Stimulated activated CD4-positive, alpha-beta T cell treated with anti-CD3 and anti-CD28 coated beads, Interleukin-1b, Interleukin-23, amount 100 ng/mL, for 1 hour (primary cell): ENCODE measurements around the gene GLT6D1.
"Not testable (repeated sequence)": the region's sequence is repeated elsewhere in the genome, so short reads cannot be mapped to it uniquely, and the experiment has no call there.

Source experiments
- DNase-seq, 2 donors: peaks; one replicate each; pipeline ENCODE4 v3.0.0-alpha.2; 2020; ENCODE audit warnings: low read depth in 2 of 2

Gene GLT6D1

DNA sequence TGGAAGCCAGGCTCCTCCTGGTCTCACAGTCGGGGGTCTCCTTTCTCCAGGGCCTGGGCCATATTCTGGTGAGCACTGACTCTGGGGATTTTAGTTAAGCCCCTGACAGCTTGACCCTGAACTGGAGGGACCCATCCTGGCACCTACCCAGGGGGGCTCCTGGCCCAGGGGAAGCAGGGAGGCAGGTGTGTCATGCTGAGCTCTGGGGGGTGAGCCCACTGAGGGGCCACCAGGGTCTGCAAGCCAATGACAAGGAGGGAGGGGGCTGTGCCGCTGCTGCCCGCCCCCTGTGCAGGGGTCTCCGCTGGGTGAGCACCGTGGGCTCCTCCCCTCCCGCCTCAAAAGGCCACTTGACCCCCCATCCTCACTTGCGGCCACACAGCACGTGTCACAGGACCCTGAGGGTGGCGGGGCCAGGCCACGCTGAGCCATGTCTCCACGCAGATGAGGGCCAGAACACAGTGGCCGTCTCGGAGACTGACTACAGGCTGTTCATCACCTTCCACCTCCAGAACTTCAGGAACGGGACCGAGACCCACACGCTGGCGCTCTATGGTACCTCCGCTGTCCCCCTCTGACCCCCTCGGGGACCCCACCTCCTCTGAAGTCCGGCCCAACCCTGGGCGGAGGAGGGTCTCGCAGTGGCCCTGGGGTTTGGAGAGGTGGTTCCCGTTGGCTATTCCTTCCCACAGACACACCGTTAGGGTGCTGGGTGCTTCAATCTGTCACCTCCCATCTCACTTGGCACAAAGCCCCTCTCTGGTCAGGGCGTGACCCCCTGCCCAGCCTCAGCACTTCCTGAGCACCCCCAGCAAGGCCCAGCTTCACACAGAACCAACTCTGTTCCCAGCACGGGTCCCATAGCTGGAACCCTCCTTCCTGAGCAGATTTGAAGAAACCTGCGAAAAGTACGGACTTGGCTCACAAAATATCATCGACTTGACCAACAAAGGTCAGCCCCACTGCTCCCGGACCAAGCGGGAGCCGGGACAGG lies 25.8 kb upstream of the GLT6D1 start:
- DNase-seq: no peak

DNA sequence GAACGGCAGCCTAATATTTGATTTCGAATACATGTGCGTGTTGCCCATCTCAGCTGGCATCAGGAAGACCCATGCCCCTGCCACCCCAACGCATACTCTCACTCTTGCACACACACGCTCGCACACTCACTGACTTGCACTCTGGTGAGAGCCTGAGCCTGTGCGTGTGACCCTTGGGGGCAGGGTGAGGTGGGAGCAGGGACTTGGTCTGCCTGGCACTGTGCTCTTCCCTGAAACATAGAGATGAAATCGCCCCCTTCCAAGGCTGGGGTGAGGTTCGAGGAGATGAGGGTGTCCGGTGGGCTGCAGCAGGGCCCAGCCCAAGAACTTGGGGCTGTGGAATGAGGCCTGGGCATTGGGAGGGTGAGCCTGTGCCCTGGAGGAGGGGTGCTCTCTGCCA lies 24.9 kb upstream of the GLT6D1 start:
- DNase-seq: no peak

DNA sequence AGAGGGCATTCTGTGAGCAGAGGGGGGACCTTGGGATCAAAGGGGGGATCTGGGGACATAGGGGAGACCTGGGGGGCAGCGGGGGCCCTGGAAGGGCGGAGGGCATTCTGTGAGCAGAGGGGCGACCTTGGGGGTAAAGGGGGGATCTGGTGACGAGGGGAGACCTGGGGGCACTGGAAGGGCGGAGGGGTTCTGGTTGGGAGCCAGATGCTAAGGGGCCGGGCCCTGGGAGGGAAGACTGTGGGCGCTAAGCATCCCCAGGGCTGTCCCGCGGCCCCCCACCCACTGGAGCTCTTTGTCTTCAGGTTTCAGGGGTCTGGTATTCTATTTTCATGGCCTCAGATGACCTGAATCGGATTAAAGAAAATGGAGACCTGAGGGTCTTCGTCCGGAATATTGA lies 24.5 kb upstream of the GLT6D1 start:
- DNase-seq: no peak

DNA sequence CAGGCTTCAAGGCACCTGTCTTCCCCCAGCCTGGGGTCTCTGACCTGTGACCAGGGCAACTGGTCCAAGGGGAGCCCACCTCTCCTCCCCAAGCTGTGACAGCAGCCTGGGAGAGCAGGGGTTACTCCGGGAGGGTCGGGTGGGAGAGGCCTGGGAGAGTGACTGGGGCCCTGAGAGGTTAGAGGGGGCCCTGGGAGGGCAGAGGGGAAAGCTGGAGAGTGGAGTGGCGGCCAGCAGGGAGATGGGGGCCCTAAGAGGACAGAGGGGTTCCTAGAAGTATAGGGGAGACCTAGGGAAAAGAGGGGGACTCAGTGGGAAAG lies 24.1 kb upstream of the GLT6D1 start:
- DNase-seq: no peak

DNA sequence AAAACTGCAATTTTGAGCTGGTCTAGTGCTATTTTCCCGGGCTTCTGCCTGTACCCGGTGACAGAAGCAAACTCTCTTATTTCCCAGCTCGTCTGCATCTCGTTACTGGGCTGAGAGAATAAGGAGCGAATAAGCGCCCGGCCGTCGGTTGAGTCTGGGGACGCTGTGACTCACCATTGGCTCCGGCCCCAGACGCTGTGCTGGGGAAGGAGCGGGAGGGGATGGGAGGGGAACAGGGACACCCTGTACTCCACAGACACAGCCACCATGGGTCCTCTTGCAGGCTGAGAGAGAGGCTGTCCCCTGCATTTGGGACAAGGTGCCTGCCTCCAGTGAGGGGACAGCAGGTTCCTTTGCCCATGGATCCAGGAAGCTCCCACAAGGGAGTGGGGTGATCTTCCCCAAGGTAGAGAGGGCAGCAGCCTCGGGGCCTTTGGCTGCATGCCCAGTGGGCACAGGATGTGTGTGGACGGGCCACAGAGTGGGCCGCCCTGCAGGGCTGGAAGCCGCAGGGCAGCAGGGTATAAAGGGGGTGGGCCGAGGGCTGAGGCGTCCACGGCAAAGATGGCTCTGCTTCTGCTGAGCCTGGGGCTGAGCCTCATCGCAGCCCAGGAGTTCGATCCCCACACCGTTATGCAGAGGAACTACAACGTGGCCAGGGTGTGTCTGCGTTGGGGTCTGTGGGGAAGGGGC lies 23.6 kb upstream of the GLT6D1 start, which contains the start of gene LCN9:
TSS of gene LCN9 (plus strand) at position 552 of the 693 bp plus-strand sequence. CDS start at position 565, 13 bp downstream.
- DNase-seq: no peak

DNA sequence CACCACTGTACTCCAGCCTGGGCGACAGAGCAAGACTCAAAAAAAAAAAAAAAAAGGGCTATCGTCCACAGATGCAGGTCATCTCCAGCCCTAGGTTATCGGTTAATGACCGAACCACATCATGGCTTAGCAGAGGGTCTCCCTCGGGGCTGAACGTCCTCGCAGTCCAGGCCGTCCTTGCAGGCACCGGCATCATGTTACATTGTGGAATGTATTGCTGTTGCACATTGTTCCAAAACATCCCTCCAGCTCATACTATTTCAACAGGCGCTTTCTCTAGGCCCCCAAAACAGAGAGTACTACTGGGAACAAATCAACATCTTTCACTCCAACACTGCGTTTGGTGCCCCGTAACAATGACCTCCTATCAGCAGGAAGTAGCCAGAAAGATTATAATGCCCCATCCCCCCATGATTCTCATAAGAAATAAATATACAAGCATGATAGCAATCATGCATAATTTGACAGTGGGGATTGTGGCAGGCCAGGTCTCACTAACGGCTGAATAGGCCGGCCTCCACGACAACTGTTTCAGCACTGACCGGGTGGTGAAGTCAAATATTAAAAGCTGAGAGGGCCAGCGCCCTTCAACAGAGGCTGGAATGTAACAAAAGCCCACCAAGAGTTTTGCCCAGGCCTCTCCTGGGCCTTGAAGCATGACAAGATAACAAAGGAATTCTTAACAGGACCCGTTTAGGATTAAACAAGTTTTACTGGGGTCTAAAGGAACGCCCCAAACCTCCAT lies 22.6 kb upstream of the GLT6D1 start:
- no peak for DNase-seq

DNA sequence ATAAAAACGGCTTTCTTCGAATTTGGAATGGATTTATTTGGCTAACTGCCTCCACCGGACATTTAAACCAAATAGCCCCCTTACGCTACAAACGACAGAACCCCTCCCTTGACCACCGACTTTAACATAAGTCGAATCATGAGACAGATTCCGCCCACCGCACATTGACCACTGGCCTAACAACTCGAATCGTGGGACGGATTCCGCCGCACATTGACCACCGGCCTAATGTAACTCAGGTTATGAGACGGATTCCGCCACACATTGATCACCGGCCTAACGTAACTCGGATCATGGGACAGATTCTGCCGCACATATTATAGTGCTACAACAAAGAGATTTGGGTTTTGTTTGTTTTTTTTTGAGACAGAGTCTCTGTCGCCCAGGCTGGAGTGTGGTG lies 21.1 kb upstream of the GLT6D1 start:
- no peak for DNase-seq

DNA sequence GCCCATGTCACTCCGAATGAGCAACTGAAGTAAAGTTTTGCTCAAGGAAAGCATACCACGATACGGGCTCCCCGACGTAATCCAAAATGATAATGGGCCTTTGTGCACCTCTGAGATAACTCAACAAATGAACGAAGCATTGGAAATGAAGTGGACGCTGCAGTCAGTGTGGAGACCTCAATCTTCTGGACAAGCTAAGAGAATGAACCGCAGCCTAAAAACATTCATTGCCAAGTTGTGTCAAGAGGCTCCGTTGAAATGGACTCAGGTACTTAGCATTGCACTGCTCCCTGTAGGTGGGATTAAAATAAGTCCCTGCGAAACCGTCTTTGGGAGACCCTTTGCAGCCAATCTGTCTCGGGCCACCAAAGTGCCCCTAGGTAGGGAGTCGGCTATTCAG lies 19.9 kb upstream of the GLT6D1 start:
- no peak for DNase-seq

DNA sequence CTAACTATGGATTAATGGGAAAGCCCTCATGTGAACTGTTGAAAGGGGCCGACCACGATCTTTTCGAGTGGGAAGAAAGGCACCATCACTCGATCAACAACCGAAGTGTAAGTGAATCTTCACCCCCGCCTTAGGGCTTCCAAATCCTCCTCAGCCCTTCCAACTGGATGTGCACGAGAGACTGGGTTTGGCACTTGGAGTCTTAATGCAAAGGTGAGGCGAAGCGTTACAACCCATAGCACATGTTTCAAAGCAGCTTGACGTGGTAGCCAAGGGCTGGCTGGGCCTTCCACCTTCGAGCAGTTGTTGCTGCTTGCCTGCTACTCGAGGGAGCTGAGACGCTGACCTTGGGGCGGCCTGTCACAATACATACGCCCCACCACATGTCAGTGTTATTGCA lies 18.1 kb upstream of the GLT6D1 start:
- no peak for DNase-seq

DNA sequence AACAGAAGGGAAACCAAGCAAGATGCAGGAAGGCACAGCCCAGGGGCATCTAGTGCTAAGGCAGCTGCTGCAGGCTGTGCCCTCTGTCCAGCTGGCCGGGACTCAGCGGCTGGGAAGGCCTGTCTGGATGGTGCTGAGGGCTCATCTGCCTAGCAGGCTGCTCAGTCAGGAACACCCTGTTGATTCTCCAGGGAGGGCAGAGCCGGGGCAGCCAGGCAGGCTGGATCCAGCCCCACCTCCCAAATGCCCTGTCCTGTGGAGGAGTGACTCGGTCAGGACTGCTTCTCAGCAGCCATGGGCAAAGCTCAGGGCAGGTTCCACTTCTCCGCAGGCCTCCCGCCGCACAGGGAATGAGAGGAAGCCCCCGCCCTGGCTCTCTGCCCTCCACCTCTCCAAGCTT lies 16.0 kb upstream of the GLT6D1 start:
- DNase-seq: no peak

DNA sequence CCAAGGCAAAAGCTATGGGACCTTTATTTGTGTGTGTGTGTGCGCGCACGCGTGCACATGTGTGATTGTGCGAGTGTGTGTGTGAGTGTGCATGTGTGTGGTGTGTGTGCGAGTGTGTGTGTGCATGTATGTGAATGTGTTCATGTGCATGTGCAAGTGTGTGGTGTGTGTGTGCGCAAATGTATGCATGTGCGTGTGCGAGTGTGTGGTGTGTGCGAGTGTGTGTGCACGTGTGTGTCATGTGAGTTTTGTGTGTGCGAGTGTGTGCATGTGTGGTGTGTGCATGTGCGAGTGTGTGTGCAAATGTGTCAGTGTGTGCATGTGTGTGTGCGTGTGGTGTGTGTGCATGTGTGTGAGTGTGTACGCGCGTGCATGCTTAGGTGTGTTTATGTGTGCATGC lies 11.1 kb upstream of the GLT6D1 start:
- DNase-seq: no peak

DNA sequence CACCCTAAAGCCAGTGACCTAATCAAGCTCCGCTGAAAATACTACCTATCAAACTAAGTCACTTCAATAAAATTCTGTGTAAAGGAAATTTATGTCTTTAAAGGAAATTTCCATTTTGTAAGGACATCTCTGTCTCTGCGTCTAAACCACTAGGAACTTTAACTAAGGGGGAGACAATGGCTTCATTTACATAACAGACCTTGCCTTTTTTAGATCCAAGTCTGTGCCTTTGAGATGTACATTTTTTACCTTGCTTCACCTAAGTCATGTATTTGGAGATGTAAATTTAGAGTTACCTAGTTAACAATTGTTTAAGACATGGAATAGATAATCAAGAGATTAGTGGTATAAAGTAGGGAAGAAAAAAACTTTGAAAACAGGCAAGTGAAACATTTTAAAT lies 10.2 kb upstream of the GLT6D1 start:
- no peak for DNase-seq

DNA sequence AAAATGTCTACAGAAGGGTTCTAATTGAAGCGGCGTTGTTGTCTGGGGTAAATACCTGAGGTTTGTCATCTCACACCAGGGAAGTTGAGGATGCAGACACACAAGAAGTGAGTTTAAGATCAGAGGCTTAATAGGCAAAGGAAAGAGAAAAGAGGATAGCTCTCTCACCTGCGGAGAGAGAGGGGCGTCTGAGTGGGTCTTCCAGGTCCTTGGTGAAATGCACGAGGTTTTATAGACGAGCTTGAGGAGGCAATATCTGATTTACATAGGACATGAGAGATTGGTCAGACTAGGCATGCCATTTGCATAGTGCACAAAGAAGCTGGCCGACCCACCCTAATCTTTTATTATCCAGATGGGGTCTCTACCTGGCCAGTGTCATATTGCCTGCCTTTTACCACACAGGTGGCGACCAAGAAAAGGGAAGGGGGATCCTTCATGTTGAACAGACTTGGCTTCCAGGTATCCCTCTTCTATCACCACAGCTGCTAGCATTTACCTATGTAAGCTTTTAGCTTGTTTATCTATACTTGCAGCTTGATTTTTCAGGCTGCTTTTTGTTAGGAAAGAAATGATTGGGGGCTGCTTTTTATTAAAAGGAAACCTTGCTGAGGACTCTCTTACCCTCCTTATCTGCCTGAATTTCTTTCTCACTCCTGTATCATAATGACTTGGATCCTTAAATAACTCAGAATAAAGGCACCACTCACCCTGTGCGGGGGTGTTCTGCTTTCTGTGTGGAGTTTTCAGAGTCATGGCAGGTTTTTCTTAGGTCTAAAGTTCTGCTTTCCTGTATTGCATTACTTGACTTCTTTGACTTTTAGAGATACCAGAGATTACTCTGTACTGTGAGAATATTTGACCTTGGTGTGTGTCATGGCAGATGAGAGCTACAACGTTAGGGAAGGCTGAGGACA lies 9.4 kb upstream of the GLT6D1 start:
- DNase-seq: no peak

DNA sequence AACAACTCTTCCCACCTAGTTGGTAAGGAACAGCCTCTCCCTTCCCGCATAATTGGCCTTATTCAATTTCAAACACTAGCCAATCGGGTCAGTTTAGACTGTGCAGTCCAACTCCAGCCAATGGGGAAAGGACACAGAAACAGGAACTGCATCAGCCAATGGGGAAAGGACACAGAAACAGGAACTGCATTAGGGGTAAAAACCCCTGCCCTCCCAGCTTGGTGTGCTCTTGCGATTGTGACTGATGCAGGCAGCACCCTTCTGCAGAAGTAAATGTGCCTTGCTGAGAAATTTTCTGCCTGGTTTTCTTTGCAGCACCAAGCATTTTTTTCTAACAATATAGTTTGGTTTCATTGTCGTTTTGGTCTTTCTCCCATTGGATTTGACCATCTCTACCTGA lies 8.5 kb upstream of the GLT6D1 start:
- no peak for DNase-seq

DNA sequence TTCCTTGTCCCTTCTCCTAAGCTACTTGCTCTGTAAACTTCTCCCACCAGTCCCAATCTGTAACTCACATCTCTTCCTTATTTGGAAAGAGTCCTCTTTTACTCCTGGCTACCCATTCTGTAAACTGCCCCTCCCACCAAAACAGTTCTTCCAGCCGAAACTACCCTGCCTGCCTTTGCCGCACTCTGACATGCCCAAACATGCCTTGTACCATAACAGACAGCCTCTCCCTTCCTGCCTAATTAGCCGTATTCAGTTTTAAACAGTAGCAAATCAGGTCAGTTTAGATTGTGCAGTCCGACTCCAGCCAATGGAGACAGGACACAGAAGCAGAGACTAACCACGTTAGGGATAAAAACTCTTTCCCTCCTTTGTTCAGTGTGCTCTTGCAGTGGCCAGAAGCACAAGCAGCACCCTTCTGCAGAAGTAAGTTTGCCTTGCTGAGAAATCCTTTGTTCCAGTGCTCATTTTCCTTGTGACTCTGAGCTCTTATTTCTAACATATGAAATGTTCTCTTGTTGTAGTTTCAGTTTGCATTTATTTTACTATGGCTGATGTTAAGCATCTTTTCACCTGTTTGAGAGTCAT lies 5.4 kb upstream of the GLT6D1 start:
- no peak for DNase-seq

DNA sequence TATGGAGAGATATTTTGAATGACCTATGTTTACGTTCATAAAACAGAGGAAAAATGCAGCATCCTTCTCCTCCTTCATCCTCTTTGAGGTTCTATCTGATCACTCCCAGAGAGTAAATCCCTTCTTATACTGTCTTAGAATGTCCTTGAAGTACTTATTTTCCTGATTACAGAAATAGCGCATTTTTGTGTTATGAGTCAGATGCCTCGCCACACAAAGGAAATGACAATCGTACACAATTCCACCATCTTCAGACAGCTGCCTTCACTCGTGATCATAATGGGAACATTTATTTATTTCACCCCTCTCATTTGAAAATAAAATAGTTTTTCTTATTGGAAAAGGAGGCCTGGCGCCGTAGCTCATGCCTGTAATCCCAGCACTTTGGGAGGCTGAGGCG lies 2.4 kb upstream of the GLT6D1 start:
- DNase-seq: no peak

DNA sequence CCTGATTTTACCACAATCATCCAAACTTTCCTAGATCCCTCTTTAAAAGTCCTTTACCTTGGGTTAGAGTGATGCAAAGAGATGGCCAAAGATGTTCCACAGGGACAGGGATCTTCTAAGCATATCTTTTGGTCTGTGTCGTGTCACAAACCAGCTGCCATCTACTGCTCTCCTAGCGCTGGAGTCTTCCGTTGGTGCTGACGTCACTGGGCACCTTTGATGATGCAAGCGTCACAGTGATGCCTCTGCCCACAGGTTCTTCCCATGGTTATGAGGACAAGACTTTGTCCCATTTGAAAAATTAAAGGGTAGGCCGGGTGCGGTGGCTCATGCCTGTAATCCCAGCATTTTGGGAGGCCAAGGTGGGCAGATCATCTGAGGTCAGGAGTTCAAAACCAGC lies 1.7 kb upstream of the GLT6D1 start:
- no peak for DNase-seq

DNA sequence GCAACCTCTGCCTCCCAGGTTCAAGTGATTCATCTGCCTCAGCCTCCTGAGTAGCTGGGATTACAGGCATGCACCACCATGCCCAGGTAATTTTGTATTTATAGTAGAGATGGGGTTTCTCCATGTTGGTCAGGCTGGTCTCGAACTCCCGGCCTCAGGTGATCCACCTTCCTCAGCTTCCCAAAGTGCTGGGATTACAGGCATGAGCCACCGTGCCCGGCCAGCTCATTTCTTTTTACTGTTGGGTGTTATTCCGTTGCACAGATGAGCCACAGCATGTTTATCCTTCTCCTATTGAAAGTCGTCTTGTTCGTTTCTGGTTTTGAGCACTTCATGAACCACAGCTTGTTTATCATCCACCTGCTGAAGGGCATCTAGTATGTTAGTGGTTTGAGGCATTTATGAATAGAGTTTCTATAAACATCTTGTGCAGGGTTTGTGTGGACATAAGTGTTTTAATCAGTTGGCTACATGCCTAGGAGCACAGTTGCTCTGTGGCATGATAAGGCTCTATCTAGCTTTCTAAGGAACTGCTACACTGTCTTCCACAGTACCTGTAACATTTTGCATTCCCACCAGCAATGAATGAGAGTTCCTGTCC lies 2.3 kb downstream of the GLT6D1 start:
- DNase-seq: not testable (repeated sequence)

DNA sequence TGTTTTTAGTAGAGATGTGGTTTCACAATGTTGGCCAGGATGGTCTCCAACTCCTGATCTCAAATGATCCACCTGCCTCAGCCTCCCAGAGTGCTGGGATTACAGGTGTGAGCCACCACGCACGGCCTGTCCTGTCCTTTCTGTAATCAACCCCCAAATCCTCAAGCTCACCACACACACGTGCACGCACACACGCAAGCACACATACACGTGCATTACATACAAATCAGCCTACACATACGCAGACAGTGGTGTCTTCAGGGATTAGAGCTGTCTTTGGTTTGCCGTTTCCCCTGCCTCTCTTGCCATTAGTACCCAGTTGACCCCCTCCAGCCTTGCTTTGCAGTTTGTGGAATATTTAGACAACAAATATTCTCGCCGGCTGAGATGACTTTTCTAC lies 6.5 kb downstream of the GLT6D1 start:
- no peak for DNase-seq

DNA sequence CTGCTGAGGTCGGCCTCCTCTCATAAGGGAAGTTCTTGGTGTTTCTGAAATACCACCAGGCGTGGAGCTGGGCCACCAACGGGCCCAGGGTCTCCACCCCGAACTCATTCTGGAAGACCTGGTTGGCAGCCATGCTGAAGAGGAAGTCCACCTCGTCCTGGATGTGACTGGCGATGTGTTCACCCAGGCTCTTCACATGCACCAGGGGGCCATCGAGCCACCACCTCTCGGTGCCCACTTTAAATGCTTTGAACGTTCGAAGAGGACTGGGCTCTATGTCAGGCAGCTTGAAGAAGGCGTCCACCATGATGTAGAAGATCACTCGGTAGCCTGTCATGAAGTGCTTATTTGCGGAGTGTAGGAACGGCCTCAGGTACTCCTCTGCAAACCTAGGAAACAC lies 15.1 kb downstream of the GLT6D1 start:
- DNase-seq: no peak
